HG03432 (cell line): ENCODE measurements around the gene PIK3C3.

Source experiments
- ATAC-seq: cut with Tn5 transposase; IDR thresholded peaks from one replicate; pipeline ENCODE4 v1.9.1; 2021; ENCODE audit warnings: mild to moderate bottlenecking, moderate library complexity; ENCODE audit not compliant: unreplicated experiment

The PIK3C3 gene

GRCh38 chr18:42113529-42114191 lies 158.6 kb downstream of the PIK3C3 start:
- peak; percentile 59 for ATAC-seq

DNA sequence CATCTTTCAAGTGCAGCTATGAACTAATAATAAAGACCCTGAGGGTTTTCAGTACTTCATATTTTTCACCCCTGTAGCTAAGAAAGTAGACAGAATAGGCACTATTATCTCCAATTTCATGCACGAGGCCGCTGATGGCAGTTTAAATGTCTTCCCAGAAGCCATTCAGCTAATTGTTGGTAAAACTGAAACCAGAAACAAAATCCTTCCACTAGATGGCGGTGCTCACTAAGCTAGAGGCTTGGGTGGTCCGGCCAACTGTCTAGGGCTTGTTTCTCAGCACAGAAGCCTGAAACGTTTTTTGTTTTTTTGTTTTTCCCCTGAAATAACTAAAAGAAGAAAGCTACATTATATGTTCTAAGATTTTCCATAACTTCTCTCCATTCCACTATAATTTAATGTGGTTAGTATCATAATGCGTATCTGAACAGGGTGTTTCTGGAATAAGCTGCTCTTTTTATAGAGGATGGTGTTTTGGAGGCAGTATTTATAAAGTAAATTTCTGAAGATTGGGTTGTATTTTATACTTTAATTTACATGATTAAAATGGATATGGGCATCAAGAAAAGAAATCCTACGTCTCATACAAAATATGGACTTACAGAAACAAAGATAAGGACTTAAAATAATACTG lies 159.4 kb downstream of the PIK3C3 start:
- ATAC-seq, result peak; percentile 91

DNA sequence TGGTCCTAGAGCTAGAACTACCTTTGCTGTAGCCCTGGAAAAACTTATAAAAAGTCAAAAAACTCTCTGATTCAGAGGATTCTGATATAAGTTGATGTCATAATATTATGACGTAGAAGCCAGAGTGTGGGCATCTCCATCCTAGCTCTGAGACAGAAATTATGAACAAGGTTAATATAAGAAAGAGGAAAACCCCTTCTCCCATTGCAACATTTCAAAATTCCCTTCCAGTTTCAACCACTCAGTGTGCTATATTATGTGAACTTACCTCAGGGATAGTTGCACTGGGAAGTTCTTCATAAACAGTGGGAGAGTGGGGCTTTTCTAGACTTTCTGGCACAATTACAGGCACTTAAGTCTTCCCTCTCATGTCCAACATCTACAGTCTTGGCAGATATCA lies 171.6 kb downstream of the PIK3C3 start:
- no peak for ATAC-seq

DNA sequence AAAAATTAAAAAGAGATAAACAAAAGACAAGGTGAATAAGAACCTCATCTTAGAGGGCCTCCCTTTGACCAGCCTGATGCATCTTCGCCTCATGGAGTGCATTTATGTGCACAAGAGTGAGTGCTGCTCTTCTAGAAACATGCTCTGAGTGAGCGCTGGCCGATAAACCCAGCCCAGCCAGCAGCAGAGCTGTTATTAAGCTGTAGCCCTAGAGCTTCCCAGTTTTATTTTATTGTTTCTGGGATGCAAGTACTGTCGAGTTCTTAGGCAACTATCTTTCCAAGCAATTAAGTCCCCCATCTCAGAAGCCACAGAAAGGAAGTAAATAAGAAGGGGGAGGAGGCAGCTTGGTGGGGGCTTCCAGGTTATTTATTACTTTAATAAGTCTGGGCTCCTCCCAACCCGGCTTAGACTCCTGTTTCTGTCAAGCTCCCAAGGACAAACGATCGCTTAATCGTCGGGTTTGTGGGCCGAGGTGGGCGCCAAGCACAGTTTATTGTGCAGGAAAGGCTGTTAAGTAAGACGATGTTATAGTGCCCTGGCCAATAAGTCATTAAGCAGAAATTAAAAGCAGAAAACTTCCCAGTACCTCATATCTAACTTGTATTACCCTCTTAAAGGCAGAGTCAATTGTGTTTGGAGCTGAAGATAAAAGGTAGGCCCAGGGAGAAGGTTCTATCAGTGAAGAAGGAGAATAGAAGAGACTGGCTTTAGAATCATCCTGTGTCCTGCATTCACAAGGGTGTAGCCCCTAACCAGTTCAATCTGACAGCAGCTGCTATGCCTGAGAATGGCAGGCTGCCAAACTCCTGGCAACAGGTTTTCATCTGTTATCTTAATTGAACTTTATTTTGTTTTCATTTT lies 176.3 kb downstream of the PIK3C3 start:
- ATAC-seq, result no peak

DNA sequence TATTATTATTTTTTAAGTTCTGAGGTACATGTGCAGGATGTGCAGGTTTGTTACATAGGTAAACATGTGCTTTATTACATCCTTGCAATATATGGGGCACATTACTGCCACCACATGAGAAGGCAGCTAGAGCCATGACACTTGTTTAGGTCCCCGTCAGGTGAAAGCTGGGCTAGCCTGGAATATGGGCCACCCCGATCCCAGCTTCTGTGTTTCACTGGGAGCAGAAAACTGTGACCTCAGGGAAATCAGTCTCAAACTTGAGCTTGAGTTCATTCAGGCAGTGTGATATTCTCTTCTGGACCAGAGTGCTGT lies 176.9 kb downstream of the PIK3C3 start:
- ATAC-seq, result no peak
